Measurements from ENCODE around the gene CD3E. TPM values are rescaled to one million over a fixed set of nuclear protein-coding genes. Genes with fewer than 3 reads are reported as not detected.

CD3E gene
- total RNA-seq, 1 donor from 2014 or later = 571 TPM

DNA sequence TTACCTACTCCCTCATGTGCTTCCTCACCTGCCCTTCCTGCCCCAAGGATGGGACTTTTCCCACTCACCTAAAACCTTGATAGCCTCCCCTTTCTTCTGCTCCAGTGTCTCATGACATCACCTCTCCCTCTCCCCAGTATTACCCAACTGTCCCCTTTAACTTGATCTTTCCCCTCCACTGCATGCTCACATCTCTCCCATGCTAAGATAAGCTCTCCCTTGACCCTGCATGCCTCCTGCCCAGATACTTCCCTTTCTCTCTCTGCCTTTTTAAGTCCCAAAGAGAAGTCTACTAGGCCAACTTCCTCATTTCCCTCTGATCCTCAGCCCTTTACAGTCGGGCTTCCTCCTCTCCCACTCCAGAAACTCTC lies 14.8 kb downstream of the CD3E start:
- Mint-ChIP-seq H3K4me1 (peaks cover 59% of the 10 kb centered on the region), H3K27ac (peak overlapping the region; percentile 10), H3K4me3 (no peak overlapping the region), H3K36me3 (ENCODE audit: low read depth) (peaks cover 45% of the 10 kb centered on the region), H3K27me3 (no peaks in the 10 kb centered on the region), H3K9me3 (peaks cover 5% of the 10 kb centered on the region)
- intact Hi-C loops (cut with micrococcal nuclease) = no loop called here
- no peak for DNase-seq

- Mint-ChIP-seq H3K4me3 (no peak overlapping the region), H3K27me3 (no peaks in the 10 kb centered on the region), H3K4me1 (peaks cover 52% of the 10 kb centered on the region), H3K36me3 (ENCODE audit: low read depth) (peaks cover 37% of the 10 kb centered on the region), H3K27ac (peak overlapping the region; percentile 21), H3K9me3 (peaks cover 5% of the 10 kb centered on the region)
- no peak for DNase-seq
- intact Hi-C loops (cut with micrococcal nuclease) = no loop called here
These were observed 16.0 kb downstream of the CD3E start for GRCh38 chr11:118320515-118320914.

DNA sequence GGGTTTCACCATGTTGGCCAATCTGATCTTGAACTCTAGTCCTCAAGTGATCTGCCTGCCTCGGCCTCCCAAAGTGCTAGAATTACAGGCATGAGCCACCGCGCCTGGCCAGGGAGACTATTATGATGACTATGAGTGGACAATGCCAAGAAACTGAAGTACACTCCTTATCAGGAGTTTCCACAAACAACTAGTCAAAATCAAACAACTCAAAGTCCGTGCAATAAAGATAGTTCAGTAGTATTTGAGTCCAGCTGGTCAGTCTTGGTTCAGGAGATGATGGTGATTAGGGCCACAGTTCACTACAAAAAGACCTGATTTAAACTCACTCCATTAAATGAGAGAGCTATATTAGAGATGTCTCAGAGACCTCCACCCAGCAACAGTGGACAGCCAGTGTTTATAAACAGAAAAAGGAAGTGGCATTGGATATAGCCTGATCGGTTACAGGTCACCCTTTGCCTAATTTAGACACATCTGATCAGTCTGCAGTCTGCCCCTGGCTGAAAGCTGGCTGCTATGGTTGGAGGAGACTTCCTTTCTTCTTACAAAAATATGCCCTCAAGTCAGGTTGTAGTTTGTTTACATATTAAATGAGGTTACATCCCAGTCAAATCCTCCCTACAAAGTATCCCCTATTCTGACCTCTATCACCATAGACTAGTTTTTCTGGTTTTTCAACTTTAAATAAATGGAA lies 17.0 kb downstream of the CD3E start:
- Mint-ChIP-seq H3K4me3 (no peak overlapping the region), H3K9me3 (peaks cover 5% of the 10 kb centered on the region), H3K36me3 (ENCODE audit: low read depth) (peaks cover 28% of the 10 kb centered on the region), H3K27ac (no peak overlapping the region), H3K27me3 (no peaks in the 10 kb centered on the region), H3K4me1 (peaks cover 42% of the 10 kb centered on the region)
- intact Hi-C loops (cut with micrococcal nuclease) = no loop called here
- no peak for DNase-seq

- intact Hi-C loops (cut with micrococcal nuclease) = no loop called here
- Mint-ChIP-seq H3K4me3 (no peak overlapping the region), H3K9me3 (peaks cover 5% of the 10 kb centered on the region), H3K27ac (no peak overlapping the region), H3K4me1 (peaks cover 34% of the 10 kb centered on the region), H3K27me3 (no peaks in the 10 kb centered on the region), H3K36me3 (ENCODE audit: low read depth) (peaks cover 21% of the 10 kb centered on the region)
- DNase-seq = no peak
These were observed 18.2 kb downstream of the CD3E start for GRCh38 chr11:118322721-118323120.

DNA sequence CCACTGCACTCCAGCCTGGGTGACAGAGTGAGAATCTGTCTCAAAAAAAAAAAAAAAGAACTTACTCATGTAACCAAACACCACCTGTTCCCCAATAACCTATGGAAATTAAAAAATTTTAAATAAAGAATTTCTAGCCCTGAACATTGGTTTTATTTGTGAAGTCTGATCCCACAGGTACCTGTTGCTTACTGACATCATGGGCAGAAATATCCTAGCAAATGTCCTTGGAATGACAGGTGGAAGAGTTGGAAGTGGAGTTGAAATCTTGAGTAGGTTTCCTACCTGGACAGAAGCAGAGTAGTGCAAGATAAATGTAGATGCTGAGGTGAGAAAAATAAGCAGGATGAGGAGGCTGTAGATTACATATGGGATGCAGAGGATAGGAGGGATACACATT lies 20.8 kb downstream of the CD3E start:
- DNase-seq = no peak
- H3K4me1 Mint-ChIP-seq = peaks cover 14% of the 10 kb centered on the region
- no peaks in the 10 kb centered on the region for H3K27me3 Mint-ChIP-seq
- no peak overlapping the region for H3K4me3 Mint-ChIP-seq
- H3K27ac Mint-ChIP-seq = no peak overlapping the region
- intact Hi-C loops (cut with micrococcal nuclease) = no loop called here
- H3K36me3 Mint-ChIP-seq (ENCODE audit: low read depth) = peaks cover 19% of the 10 kb centered on the region
- H3K9me3 Mint-ChIP-seq = no peaks in the 10 kb centered on the region

DNA sequence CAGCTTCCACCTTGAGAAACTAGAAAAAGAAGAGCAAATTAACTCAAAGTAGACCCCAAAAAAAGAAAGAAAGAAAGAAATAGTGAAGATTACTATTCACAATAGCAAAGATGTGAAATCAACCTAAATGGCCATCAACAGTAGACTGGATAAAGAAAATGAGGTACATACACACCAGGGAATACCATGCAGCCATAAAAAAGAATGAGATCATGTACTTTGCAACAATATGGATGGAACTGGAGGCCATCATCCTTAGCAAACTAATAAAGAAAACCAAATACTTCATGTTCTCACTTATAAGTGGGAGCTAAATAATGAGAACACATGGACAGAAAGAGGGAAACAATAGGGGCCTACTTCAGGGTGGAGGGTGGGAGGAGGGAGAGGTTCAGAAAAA lies 24.2 kb downstream of the CD3E start:
- no peak for DNase-seq
- no peaks in the 10 kb centered on the region for H3K9me3 Mint-ChIP-seq
- intact Hi-C loops (cut with micrococcal nuclease) = no loop called here
- H3K36me3 Mint-ChIP-seq (ENCODE audit: low read depth) = peaks cover 9% of the 10 kb centered on the region
- peaks cover 6% of the 10 kb centered on the region for H3K4me1 Mint-ChIP-seq
- no peak overlapping the region for H3K27ac Mint-ChIP-seq
- no peaks in the 10 kb centered on the region for H3K27me3 Mint-ChIP-seq
- H3K4me3 Mint-ChIP-seq = no peak overlapping the region

DNA sequence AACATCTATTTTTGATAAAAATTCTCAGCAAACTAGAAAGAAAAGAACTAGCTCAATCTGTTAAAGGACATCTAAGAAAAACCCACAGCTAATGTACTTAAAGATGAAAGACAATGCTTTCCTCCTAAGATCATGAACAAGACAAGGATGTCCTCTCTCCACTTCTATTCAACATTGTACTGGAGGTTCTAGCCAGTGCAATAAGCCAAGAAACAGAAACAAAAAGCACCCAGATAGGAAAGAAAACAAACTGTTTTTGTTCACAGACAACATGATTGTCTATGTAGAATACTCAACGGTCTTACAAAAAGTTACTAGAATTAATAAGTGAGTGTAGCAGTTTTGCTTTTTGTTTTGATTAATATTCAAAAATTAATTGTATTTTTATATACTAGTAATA lies 30.2 kb downstream of the CD3E start:
- Mint-ChIP-seq H3K4me3 (peak overlapping the region; percentile 62), H3K27me3 (no peaks in the 10 kb centered on the region), H3K36me3 (ENCODE audit: low read depth) (peaks cover 35% of the 10 kb centered on the region), H3K9me3 (no peaks in the 10 kb centered on the region), H3K4me1 (peaks cover 37% of the 10 kb centered on the region), H3K27ac (peak overlapping the region; percentile 78)
- peak; percentile 64 for DNase-seq
- intact Hi-C loops (cut with micrococcal nuclease) = no loop called here

GRCh38 chr11:118338637-118339061 lies 34.1 kb downstream of the CD3E start:
- Mint-ChIP-seq H3K27me3 (no peaks in the 10 kb centered on the region), H3K4me3 (peak overlapping the region; percentile 90), H3K9me3 (no peaks in the 10 kb centered on the region), H3K27ac (peak overlapping the region; percentile 100), H3K4me1 (peaks cover 65% of the 10 kb centered on the region), H3K36me3 (ENCODE audit: low read depth) (peaks cover 56% of the 10 kb centered on the region)
- intact Hi-C loops (cut with micrococcal nuclease) = loop anchor here (1.0 kb wide), 1 partner anchor 32 kb away; no protein-coding TSS in a partner anchor
- DNase-seq = peak; percentile 97

DNA sequence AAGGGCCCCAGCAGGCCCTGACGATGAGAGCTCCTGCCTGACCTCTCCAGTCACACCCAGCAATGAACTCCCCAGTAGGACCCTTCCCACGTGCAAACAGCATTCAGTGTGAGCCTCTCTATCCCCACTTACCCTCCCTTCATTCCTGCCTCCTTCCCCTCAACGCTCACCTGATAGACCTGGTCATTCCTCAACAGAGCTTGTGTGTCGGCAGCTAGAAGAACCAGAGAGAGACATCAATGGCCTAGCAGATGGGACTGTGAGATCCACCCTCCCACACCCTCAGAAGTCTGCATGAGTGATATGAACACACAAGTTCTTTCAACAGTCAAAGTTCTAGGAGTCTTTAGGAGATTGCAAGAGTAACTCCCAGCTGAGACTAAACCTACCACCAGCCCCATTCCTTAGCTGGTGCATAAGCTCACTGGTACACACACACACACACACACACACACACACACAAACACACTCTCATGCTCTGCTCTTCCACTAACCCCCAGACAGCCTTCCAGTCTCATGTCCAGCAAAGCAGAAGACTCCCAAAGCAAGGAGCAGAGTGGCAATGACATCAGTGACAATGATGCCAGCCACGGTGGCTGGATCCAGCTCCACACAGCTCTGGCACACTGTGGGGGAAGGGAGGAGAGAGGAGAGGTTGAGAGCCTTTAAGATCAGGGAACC lies 34.9 kb downstream of the CD3E start:
- peak overlapping the region; percentile 90 for H3K4me3 Mint-ChIP-seq
- no peaks in the 10 kb centered on the region for H3K9me3 Mint-ChIP-seq
- intact Hi-C loops (cut with micrococcal nuclease) = no loop called here
- H3K36me3 Mint-ChIP-seq (ENCODE audit: low read depth) = peaks cover 56% of the 10 kb centered on the region
- H3K27ac Mint-ChIP-seq = peak overlapping the region; percentile 100
- no peaks in the 10 kb centered on the region for H3K27me3 Mint-ChIP-seq
- DNase-seq = peak; percentile 78
- peaks cover 68% of the 10 kb centered on the region for H3K4me1 Mint-ChIP-seq

- Mint-ChIP-seq H3K27me3 (no peaks in the 10 kb centered on the region), H3K9me3 (no peaks in the 10 kb centered on the region), H3K4me3 (peak overlapping the region; percentile 90), H3K36me3 (ENCODE audit: low read depth) (peaks cover 54% of the 10 kb centered on the region), H3K27ac (peak overlapping the region; percentile 100), H3K4me1 (peaks cover 66% of the 10 kb centered on the region)
- intact Hi-C loops (cut with micrococcal nuclease) = loop anchor here (2.0 to 10.0 kb wide), 4 partner anchors 94 to 526 kb away; partner anchors contain the start of gene KMT2A
- DNase-seq = peak; percentile 65
These were observed 35.9 kb downstream of the CD3E start for GRCh38 chr11:118340449-118340848.

- H3K27me3 Mint-ChIP-seq = no peaks in the 10 kb centered on the region
These were observed 36.7 kb downstream of the CD3E start for GRCh38 chr11:118341261-118341660.

GRCh38 chr11:118341815-118342489 lies 37.4 kb downstream of the CD3E start:
- peak; percentile 77 for DNase-seq
- H3K4me3 Mint-ChIP-seq = peak overlapping the region; percentile 90
- H3K27ac Mint-ChIP-seq = peak overlapping the region; percentile 100
- H3K4me1 Mint-ChIP-seq = peaks cover 70% of the 10 kb centered on the region
- H3K9me3 Mint-ChIP-seq = peaks cover 3% of the 10 kb centered on the region
- H3K36me3 Mint-ChIP-seq (ENCODE audit: low read depth) = peaks cover 55% of the 10 kb centered on the region
- intact Hi-C loops (cut with micrococcal nuclease) = loop anchor here (1.0 to 10.0 kb wide), 7 partner anchors 36 to 527 kb away; partner anchors contain the start of gene KMT2A
- H3K27me3 Mint-ChIP-seq = no peaks in the 10 kb centered on the region

More at GRCh38 chr11:118341261-118341660, 36.7 kb downstream of the CD3E start:
- Mint-ChIP-seq H3K27ac (peak overlapping the region; percentile 100), H3K9me3 (no peaks in the 10 kb centered on the region), H3K4me3 (peak overlapping the region; percentile 90), H3K36me3 (ENCODE audit: low read depth) (peaks cover 58% of the 10 kb centered on the region), H3K4me1 (peaks cover 69% of the 10 kb centered on the region)
- DNase-seq = peak; percentile 67
- intact Hi-C loops (cut with micrococcal nuclease) = loop anchor here (2.0 to 10.0 kb wide), 4 partner anchors 94 to 526 kb away; partner anchors contain the start of gene KMT2A

DNA sequence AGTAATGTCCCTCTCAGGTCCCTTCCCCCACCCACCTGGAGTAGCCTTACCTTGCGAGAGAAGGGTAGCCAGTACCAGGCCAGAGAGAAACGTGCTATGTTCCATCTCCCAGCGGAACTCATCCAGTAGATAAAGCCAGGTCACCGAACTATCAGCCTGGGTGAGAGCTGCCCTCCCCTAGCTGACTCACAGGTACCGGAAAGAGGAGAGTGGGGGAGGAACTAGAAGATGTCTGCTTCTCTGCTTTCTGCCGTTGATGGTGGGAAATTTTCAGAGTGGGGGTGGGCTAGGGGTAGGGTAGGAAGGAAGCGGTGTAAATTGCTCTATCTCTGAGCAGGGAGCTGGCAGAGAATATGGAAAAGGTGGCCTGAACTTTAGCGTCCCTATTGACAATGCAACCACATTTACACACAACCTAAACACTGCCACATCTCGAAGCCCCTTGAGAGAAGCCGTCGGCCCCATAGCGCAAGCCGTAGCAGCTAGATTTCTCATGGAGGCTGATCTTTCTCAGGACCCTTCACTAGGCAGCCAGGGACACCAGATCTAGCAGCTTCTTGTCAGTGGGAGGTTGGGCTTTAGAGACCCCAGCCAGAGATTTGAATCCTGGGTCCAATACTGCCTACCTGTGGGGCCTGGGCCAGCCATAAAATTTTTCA lies 38.1 kb downstream of the CD3E start, which contains the start of gene CD3D:
CD3D (minus strand) TSS at position 203 of the 659 bp plus-strand sequence; CDS start at position 105, 98 bp downstream.
- Mint-ChIP-seq H3K4me3 (peak within 1 kb of the TSS; percentile 90), H3K4me1 (peaks cover 76% of the 10 kb centered on the region), H3K27me3 (no peaks in the 10 kb centered on the region), H3K9me3 (peaks cover 3% of the 10 kb centered on the region), H3K27ac (peak within 1 kb of the TSS; percentile 100), H3K36me3 (ENCODE audit: low read depth) (peaks cover 56% of the 10 kb centered on the region)
- peak; percentile 89 for DNase-seq
- intact Hi-C loops (cut with micrococcal nuclease) = loop anchor here (1.0 to 10.0 kb wide), 6 partner anchors 36 to 528 kb away; partner anchors contain the start of gene KMT2A
